GM12872 (cell line): Measurements from ENCODE around the gene SLIT1.

Source experiments
- TF ChIP-seq, protein P1 (sequence below): IDR thresholded peaks from 3 replicates; pipeline ENCODE4 v1.5.1; 2011; ENCODE audit warnings: low read depth, mild to moderate bottlenecking, low read length, moderate library complexity; ENCODE audit not compliant: insufficient read depth

Gene SLIT1

DNA sequence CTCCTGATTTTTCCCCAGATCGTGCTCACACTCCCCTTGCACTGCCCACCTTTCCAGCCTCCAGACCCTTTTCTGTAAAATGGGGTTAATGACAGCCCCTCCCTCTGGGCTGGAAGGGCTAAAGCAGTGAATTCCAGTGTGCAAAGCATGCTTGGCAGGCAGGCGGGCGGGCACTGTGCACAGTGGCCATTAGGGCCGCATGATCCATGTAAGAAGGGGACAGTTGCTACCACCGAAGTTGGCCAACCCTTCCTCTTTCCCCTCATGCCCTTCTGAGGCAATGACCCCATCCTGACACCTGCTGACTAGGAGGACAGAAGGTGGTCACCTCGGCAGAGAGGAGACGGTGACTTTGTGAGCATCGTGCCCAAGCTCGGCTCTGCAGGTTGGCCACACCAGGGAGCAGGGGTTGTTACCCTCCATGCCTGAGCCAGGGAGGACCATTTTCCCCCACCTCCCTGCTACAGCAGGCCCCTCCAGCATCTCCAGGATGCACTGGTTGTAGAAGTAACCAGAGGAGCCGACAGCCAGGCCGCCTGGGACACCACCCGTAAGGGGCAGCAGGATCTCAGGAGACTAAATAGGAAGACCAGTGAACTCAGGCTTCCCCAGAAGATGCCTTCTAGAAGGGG, 166.4 kb downstream of the SLIT1 start:
- TF ChIP-seq, protein P1, sequence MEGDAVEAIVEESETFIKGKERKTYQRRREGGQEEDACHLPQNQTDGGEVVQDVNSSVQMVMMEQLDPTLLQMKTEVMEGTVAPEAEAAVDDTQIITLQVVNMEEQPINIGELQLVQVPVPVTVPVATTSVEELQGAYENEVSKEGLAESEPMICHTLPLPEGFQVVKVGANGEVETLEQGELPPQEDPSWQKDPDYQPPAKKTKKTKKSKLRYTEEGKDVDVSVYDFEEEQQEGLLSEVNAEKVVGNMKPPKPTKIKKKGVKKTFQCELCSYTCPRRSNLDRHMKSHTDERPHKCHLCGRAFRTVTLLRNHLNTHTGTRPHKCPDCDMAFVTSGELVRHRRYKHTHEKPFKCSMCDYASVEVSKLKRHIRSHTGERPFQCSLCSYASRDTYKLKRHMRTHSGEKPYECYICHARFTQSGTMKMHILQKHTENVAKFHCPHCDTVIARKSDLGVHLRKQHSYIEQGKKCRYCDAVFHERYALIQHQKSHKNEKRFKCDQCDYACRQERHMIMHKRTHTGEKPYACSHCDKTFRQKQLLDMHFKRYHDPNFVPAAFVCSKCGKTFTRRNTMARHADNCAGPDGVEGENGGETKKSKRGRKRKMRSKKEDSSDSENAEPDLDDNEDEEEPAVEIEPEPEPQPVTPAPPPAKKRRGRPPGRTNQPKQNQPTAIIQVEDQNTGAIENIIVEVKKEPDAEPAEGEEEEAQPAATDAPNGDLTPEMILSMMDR = no peak

DNA sequence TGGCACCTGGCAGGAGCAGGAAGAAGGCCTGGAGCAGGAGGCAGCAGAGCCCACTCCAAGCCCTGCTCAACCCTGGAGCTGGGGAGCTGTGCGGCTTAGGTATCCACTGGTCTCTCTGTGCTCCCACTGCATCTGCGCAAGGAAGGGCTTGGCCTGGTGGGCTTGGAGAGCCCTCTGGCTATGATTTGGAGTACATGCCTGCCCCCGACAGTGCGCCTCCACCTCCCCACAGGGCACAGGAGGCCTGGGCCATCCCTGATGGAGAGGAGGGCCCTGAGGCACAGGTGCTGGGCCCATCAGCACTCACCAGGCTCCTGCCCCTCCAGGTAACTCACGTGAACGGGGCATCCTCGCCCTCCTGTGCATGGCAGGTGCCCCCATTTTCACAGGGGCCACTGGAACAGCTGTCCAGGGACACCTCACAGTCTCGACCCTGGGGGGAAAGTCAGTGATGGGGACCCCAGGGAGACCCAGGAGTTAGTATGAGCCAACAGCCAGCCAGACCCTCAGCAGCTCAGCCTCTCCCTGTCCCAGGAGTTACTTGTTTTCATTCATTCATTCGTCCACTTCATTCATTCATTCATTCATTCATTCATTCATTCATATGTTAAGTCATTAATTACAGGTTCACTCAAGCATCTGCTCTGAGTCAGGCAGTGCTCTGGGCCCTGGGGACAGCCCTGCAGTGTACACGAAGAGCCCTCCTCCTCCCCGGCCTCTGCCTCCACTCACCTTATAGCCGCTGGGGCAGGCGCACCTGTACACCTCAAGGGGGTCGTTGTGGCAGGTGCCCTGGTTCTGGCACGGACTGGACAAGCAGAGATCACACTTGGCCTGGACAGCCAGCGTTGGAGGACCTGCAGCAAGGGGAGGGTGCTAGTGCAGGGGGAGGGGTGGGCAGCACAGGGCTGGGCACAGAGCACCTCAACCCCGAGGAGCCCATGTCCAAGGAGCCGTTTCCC, 167.2 kb downstream of the SLIT1 start:
- TF ChIP-seq, protein P1 = no peak

- TF ChIP-seq, protein P1 = no peak
Measured at GRCh38 chr10:97017474-97017903, 168.3 kb downstream of the SLIT1 start.

GRCh38 chr10:97016728-97017473, 168.9 kb downstream of the SLIT1 start:
- TF ChIP-seq, protein P1 = no peak

DNA sequence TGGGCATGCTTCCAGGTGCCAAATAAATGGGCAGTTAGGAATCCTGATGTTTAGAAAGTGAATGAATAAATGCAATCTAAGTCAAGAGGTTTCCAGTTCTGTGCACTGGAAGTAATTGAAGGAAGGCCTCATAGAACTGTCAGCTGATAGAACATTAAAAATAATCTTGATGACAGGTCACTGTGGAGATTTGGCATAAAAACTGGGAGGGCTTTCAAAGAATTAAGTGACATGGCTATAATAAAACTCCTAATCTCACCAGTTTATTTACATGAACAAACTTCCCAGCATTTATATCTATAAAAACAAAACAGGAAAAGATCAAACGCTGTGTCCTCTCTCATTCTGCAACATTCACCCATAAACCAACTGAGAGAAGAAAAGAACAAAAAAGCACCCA, 170.5 kb downstream of the SLIT1 start:
- TF ChIP-seq, protein P1 = no peak

- TF ChIP-seq, protein P1 = no peak
Measured at GRCh38 chr10:97013983-97014382, 171.8 kb downstream of the SLIT1 start.

DNA sequence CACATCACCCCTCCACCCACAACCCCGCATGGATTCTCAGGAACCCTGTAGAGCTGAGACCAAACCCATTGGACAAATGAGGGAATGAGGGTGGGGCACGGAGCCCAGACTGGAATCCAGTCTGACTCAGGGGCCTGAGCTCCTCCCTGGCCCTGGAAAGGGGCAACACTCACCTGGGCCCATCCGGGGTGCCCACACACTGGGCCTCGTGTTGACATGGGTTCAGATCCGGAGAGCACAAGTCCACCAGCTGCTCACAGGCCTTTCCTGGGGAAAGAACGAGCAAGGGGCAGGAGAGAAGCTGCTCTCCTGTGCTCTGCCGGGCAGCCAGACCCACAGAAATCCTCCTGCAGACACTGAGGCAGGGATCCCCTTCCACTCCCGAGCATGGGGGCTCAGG, 172.2 kb downstream of the SLIT1 start:
- TF ChIP-seq, protein P1 = no peak
